Limb (tissue), 2 donors: Measurements from ENCODE around the gene PIK3CA.
"Not testable (repeated sequence)": the region's sequence is repeated elsewhere in the genome, so short reads cannot be mapped to it uniquely, and the experiment has no call there.

Experiments used
- DNase-seq, 2 donors: peaks; one replicate each; pipeline ENCODE4 v3.0.0-alpha.2; 2016; ENCODE audit errors: extremely low spot score in 2 of 2

Gene PIK3CA

GRCh38 chr3:179196098-179196497, 47.9 kb downstream of the PIK3CA start:
- DNase-seq = no peak

DNA sequence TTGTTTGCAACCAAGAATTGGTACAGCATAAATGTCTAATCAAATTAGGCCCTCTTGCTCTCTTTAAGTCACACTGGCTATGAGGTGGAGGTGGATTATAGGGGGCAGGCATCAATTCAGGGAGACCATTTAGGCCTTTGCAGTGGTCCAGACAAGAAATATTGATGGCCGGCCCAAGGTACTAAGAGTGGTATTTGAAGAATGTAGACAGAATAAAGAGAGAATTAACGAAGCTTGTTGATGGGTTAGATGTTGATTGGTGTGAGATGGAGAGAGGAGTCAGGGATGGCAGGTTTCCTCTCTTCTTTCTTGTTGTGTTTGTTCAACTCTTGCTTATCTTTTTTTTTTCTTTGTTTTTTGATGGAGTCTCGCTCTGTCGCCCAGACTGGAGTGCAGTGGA, 48.5 kb downstream of the PIK3CA start:
- no peak for DNase-seq

DNA sequence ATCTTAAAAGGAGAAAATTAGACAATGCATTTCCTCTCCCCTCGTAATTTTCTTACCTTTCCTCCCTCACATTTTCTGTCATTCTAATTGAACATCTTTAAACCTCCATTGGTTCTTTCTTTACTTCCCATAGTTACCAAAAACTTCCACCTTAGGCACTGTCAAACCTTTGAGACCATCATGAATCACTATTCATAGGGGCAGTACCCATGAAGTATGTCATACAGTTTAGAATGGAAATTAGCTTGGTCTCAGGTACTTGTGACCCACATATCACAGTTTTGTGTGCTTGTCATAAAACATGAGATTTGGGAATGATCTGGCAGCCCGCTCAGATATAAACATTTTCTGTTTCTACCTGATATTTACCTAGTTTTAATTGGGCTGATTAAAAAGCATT, 52.6 kb downstream of the PIK3CA start:
- no peak for DNase-seq

GRCh38 chr3:179215550-179215949, 67.4 kb downstream of the PIK3CA start:
- DNase-seq = not testable (repeated sequence)

GRCh38 chr3:179218213-179218612, 70.1 kb downstream of the PIK3CA start:
- not testable (repeated sequence) for DNase-seq

- DNase-seq = no peak
These were observed 75.4 kb downstream of the PIK3CA start for GRCh38 chr3:179223548-179223947.

GRCh38 chr3:179224584-179224983, 76.4 kb downstream of the PIK3CA start:
- no peak for DNase-seq

DNA sequence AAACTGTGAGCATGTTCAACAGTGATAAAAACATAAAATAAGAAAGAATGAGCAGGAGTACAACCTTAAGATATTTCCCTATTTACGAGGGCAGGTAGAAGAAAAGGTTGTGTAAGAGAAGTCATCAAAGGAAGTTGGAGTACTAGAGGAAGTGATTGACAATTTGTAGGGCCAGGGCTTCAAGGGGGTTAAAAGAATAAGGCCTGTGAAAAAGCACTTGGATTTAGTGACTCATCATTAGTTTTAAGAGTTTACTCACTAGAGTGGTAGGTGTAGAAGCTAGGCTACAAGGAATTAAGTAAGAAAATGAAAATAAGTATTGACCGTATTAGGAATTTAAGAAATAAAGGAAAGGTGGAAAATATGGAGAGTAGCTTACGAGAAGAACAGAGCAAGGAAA, 79.2 kb downstream of the PIK3CA start:
- no peak for DNase-seq

DNA sequence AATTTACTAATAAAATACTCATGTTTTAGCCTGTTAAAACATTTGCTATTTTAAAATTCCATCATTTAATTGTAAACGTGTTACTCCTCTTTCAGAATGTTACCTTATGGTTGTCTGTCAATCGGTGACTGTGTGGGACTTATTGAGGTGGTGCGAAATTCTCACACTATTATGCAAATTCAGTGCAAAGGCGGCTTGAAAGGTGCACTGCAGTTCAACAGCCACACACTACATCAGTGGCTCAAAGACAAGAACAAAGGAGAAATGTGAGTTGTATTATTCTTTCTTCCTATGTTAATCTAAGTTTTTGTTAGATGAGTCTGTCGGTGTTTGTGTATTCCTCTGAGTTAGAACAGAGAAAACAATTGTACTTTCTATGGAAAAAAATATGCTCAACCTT, 81.0 kb downstream of the PIK3CA start:
- no peak for DNase-seq

- DNase-seq = no peak
These were observed 84.9 kb downstream of the PIK3CA start for GRCh38 chr3:179233043-179233442.

DNA sequence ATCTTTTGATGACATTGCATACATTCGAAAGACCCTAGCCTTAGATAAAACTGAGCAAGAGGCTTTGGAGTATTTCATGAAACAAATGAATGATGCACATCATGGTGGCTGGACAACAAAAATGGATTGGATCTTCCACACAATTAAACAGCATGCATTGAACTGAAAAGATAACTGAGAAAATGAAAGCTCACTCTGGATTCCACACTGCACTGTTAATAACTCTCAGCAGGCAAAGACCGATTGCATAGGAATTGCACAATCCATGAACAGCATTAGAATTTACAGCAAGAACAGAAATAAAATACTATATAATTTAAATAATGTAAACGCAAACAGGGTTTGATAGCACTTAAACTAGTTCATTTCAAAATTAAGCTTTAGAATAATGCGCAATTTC, 86.0 kb downstream of the PIK3CA start:
- DNase-seq = no peak

GRCh38 chr3:179236669-179237301, 88.6 kb downstream of the PIK3CA start:
- DNase-seq = no peak

DNA sequence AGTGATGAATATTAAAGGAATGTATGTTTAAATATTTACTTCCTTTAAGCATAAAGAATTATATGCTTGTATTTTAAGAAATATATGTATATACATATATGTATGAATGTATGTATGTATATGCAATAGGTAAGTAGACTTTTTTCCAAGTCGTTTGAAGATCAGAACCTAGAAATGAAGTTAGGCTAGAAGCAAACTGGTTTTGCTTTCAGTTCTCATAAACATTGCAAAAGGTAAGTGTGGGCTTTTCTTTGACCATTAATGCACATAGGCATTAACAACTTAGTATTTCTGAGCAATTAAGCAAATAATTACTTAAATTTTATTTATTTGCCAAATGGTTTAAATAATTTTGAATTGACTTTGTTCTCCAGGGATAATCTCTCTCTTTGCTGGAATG, 92.1 kb downstream of the PIK3CA start:
- not testable (repeated sequence) for DNase-seq

- DNase-seq = not testable (repeated sequence)
These were observed 94.7 kb downstream of the PIK3CA start for GRCh38 chr3:179242859-179243258.

GRCh38 chr3:179244878-179245277, 96.7 kb downstream of the PIK3CA start:
- DNase-seq = no peak

DNA sequence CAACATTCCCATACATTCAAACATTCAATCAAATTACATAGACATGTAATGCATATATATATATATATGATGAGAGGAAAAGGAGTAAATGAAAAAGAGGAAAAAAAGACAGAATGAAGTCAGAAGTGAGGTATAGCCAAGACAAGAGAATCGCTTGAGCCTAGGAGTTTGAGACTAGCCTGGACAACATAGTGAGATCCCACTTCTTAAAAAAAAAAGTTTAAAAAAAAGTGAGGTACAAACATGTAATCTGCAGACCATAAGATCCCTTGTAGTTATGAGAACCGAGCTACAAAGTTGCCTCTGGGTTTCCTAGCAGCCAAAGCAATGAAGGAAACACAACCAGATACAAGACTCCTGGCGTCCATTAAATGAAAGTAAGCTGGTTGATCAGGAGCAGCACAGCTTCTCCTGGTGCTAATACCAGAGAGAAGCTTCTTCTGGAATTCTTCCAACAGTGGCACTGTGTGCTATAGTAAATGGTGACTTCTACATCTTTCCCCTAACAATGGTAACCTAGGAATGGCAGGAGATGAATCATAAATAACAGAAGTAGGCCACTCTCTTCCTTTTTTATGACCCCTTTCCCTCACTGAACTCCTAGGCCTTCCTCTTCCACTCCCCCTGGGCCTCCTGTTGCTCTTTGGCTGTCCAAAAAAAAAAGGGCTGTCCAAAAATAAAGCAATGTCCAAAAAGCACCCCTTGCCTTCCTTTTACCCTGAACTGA, 99.3 kb downstream of the PIK3CA start:
- DNase-seq = no peak

DNA sequence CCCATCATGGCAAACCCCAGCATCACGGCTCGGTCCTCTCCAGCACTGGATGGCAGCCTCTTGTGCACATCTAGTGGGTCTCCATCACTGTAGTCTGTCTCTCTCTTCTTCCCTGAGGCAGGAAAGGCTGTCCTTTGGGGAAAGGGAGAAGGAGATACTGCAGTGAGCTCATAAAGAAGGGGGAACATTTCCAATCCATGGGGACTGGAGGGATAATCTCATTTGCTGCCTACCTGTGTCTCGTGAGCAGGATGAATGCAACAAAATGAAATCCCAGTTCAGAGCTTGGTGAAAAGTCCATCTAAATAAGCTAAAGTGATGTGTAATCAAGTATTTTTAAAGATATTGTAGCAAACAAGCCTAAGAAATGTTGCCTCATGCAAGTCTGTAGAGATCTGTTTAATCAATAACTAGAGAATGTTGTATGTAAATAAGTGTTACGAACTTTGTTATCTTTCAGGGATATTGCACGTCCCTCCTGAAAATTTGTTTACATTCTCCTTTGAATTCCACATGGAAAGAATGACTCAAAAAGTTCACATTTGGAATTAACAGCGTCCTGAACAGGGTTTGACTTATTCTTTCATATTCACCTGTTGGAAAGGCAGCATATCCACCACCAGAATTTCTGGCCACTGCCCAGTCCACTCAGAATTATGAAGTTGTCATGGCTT, 102.8 kb downstream of the PIK3CA start, which contains the start of gene KCNMB3:
Gene KCNMB3 (minus strand): TSS at position 312 of the 674 bp plus-strand sequence. CDS start 124 bp downstream, at position 188.
- no peak for DNase-seq

DNA sequence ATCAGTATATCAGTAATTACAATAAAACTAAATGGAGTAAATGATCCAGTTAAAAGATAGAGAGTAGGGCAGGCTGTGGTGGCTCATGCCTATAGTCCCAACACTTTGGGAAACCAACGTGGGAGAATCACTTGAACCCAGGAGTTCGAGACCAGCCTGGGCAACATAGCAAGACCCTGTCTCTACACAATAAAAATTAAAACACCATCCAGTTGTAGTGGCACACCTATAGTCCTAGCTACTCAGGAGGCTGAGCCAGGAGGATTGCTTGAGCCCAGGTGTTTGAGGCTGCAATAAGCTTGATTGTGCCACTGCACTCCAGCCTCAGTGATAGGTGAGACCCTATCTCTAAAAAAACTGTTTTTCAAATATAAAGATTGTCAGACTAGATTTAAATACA, 108.7 kb downstream of the PIK3CA start:
- DNase-seq = no peak

DNA sequence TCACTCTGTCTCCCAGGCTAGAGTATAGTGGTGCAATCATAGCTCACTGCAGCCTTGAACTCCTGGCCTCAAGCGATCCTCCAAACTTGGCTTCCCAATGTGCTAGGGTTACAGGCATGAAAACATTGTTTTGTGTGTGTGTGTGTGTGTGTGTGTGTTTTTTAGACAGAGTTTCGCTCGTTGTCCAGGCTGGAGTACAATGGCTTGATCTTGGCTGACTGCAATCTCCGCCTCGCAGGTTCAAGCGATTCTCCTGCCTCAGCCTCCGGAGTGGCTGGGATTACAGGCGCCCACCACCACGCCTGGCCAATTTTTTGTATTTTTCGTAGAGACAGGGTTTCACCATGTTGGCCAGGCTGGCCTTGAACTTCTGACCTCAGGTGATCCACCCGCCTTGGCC, 109.6 kb downstream of the PIK3CA start:
- not testable (repeated sequence) for DNase-seq

DNA sequence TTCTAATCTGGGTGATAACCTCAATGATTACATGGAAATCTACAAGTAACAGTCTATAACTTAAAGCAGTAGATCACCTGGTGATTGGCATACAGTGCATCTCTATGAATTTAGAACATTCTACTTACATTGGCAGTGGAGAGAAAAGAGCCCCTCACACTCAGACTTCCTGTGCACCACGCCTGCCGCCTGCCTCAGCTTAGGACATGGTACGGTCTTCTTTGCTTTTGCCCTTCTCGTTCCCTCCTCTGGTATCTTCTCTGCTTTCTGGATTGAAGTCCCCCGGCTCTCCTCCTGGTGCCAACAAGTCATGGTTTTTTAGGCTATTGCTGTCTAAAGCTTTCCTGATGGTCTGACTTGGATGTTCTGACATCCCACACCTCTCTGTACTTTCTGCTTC, 110.7 kb downstream of the PIK3CA start:
- no peak for DNase-seq

GRCh38 chr3:179259959-179260756, 112.0 kb downstream of the PIK3CA start:
- DNase-seq = not testable (repeated sequence)
